GM18858 (cell line): ENCODE measurements around the gene NSUN2.

Experiments
- ATAC-seq: cut with Tn5 transposase; IDR thresholded peaks from one replicate; pipeline ENCODE4 v1.9.1; 2021; ENCODE audit not compliant: unreplicated experiment

The NSUN2 gene

GRCh38 chr5:6606884-6607558 lies 25.8 kb downstream of the NSUN2 start:
- ATAC-seq: no peak

- no peak for ATAC-seq
Measured at GRCh38 chr5:6604946-6605345, 27.9 kb downstream of the NSUN2 start.

- ATAC-seq: no peak
Measured at GRCh38 chr5:6604341-6604740, 28.5 kb downstream of the NSUN2 start.

GRCh38 chr5:6603643-6604042 lies 29.2 kb downstream of the NSUN2 start:
- ATAC-seq: no peak

- no peak for ATAC-seq
Measured at GRCh38 chr5:6602441-6602840, 30.4 kb downstream of the NSUN2 start.

- no peak for ATAC-seq
Measured at GRCh38 chr5:6601816-6602215, 31.0 kb downstream of the NSUN2 start.

- no peak for ATAC-seq
Measured at GRCh38 chr5:6601271-6601670, 31.6 kb downstream of the NSUN2 start.

GRCh38 chr5:6599739-6600138 lies 33.1 kb downstream of the NSUN2 start:
- no peak for ATAC-seq

- no peak for ATAC-seq
Measured at GRCh38 chr5:6598351-6598900, 34.4 kb downstream of the NSUN2 start.

GRCh38 chr5:6597557-6597956 lies 35.3 kb downstream of the NSUN2 start:
- no peak for ATAC-seq

GRCh38 chr5:6596388-6596787 lies 36.5 kb downstream of the NSUN2 start:
- ATAC-seq: no peak

- no peak for ATAC-seq
Measured at GRCh38 chr5:6595405-6595804, 37.4 kb downstream of the NSUN2 start.

- ATAC-seq: no peak
Measured at GRCh38 chr5:6594066-6594465, 38.8 kb downstream of the NSUN2 start.

- ATAC-seq: no peak
Measured at GRCh38 chr5:6593148-6594016, 39.5 kb downstream of the NSUN2 start.

- no peak for ATAC-seq
Measured at GRCh38 chr5:6592601-6593000, 40.2 kb downstream of the NSUN2 start.

GRCh38 chr5:6591671-6592288 lies 41.1 kb downstream of the NSUN2 start:
- no peak for ATAC-seq

- ATAC-seq: no peak
Measured at GRCh38 chr5:6590581-6590980, 42.3 kb downstream of the NSUN2 start.

GRCh38 chr5:6587171-6587570 lies 45.7 kb downstream of the NSUN2 start:
- ATAC-seq: no peak

GRCh38 chr5:6586647-6587042 lies 46.2 kb downstream of the NSUN2 start:
- ATAC-seq: no peak

GRCh38 chr5:6585939-6586646 lies 46.8 kb downstream of the NSUN2 start:
- ATAC-seq: no peak

- no peak for ATAC-seq
Measured at GRCh38 chr5:6585168-6585567, 47.7 kb downstream of the NSUN2 start.
